ENCODE results near the gene EZR. TPM values are rescaled to one million over a fixed set of nuclear protein-coding genes. Genes with fewer than 3 reads are reported as not detected.

Gene EZR
- total RNA-seq, 1 donor from 2014 or later: 254 TPM

- Histone ChIP-seq H3K27me3 (ENCODE audit: low read depth) (no peaks in the 10 kb centered on the region), H3K27ac (peak overlapping the region; percentile 72), H3K4me1 (peaks cover 4% of the 10 kb centered on the region), H3K36me3 (no peaks in the 10 kb centered on the region), H3K9me3 (no peaks in the 10 kb centered on the region), H3K4me3 (no peak overlapping the region)
- ATAC-seq: peak; percentile 57 to 73
- no peak for TF ChIP-seq CTCF (IDR thresholded peaks at IDR 0.05)
- DNase-seq: no peak
- intact Hi-C loops (cut with DNase I): no loop called here
These were observed 42.7 kb upstream of the EZR start for GRCh38 chr6:158861686-158862381.

- H3K9me3 ChIP-seq: no peaks in the 10 kb centered on the region
- intact Hi-C loops (cut with DNase I): no loop called here
- DNase-seq (no peak), ATAC-seq (no peak)
- no peak overlapping the region for H3K4me3 ChIP-seq
- peak overlapping the region; percentile 39 for H3K27ac ChIP-seq
- no peaks in the 10 kb centered on the region for H3K27me3 ChIP-seq (ENCODE audit: low read depth)
- peaks cover 8% of the 10 kb centered on the region for H3K4me1 ChIP-seq
- TF ChIP-seq CTCF (IDR thresholded peaks at IDR 0.05): no peak
- no peaks in the 10 kb centered on the region for H3K36me3 ChIP-seq
These were observed 41.2 kb upstream of the EZR start for GRCh38 chr6:158860279-158860865.

GRCh38 chr6:158856261-158856660 lies 37.1 kb upstream of the EZR start:
- no peaks in the 10 kb centered on the region for H3K9me3 ChIP-seq
- H3K4me1 ChIP-seq: peaks cover 38% of the 10 kb centered on the region
- peak overlapping the region; percentile 87 for H3K27ac ChIP-seq
- no peak for ATAC-seq
- intact Hi-C loops (cut with DNase I): no loop called here
- TF ChIP-seq CTCF (IDR thresholded peaks at IDR 0.05): no peak
- no peaks in the 10 kb centered on the region for H3K27me3 ChIP-seq (ENCODE audit: low read depth)
- no peak overlapping the region for H3K4me3 ChIP-seq
- no peaks in the 10 kb centered on the region for H3K36me3 ChIP-seq
- no peak for DNase-seq

- intact Hi-C loops (cut with DNase I): no loop called here
- H3K27ac ChIP-seq: peak overlapping the region; percentile 87
- no peak for TF ChIP-seq CTCF (IDR thresholded peaks at IDR 0.05)
- DNase-seq: no peak
- H3K4me3 ChIP-seq: no peak overlapping the region
- no peak for ATAC-seq
- no peaks in the 10 kb centered on the region for H3K36me3 ChIP-seq
- H3K9me3 ChIP-seq: no peaks in the 10 kb centered on the region
- H3K4me1 ChIP-seq: peaks cover 46% of the 10 kb centered on the region
- H3K27me3 ChIP-seq (ENCODE audit: low read depth): no peaks in the 10 kb centered on the region
These were observed 35.3 kb upstream of the EZR start for GRCh38 chr6:158854214-158855101.

GRCh38 chr6:158853880-158854213 lies 34.7 kb upstream of the EZR start:
- H3K9me3 ChIP-seq: no peaks in the 10 kb centered on the region
- H3K36me3 ChIP-seq: no peaks in the 10 kb centered on the region
- intact Hi-C loops (cut with DNase I): no loop called here
- no peak overlapping the region for H3K4me3 ChIP-seq
- no peak for DNase-seq
- H3K27me3 ChIP-seq (ENCODE audit: low read depth): no peaks in the 10 kb centered on the region
- H3K27ac ChIP-seq: peak overlapping the region; percentile 87
- peaks cover 49% of the 10 kb centered on the region for H3K4me1 ChIP-seq
- no peak for ATAC-seq
- TF ChIP-seq CTCF (IDR thresholded peaks at IDR 0.05): no peak

Measured in lower lobe of right lung (tissue), 2 donors.